ENCODE data around the gene IKZF5.

IKZF5 gene

GRCh38 chr10:122981066-122981464 is 27.5 kb downstream of the IKZF5 start:
- no peak for DNase-seq (ENCODE audit: low read depth, low spot score)

GRCh38 chr10:122980209-122981065 is 28.2 kb downstream of the IKZF5 start, which contains the start of gene PSTK:
PSTK (plus strand) TSS chr10:122980401; CDS start chr10:122980480, 79 bp downstream.
- peak; percentile 70 for DNase-seq (ENCODE audit: low read depth, low spot score)

DNA sequence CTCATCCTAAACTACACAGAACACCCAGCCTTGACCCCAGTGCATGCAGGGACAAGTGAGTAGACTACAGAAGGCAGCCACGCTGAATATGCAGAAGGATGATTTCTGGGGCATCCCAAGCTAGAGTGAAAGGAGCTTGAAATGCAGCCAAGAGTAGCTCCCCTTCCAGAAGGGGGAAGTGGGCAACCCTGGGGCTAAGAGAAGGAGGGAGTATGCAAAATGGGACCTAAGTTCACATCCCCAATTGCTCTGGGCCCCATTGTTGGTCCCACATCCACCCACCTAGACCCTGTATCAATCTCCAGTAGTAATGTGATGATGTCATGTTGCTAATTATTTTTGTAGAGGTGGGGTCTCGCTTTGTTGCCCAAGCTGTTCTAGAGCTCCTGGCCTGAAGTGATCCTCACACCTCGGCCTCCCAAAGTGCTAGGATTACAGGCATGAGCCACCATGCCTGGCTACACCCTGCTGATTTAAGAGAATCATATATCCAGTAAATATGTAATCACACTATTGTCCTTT is 34.0 kb downstream of the IKZF5 start:
- DNase-seq (ENCODE audit: low read depth, low spot score) = no peak

- no peak for DNase-seq (ENCODE audit: low read depth, low spot score)
These were observed 34.6 kb downstream of the IKZF5 start for GRCh38 chr10:122974023-122974422.

- DNase-seq (ENCODE audit: low read depth, low spot score) = no peak
These were observed 39.9 kb downstream of the IKZF5 start for GRCh38 chr10:122968698-122969097.

GRCh38 chr10:122966879-122967278 is 41.7 kb downstream of the IKZF5 start:
- no peak for DNase-seq (ENCODE audit: low read depth, low spot score)

GRCh38 chr10:122962405-122962804 is 46.2 kb downstream of the IKZF5 start:
- DNase-seq (ENCODE audit: low read depth, low spot score) = no peak

GRCh38 chr10:122957474-122957873 is 51.1 kb downstream of the IKZF5 start:
- no peak for DNase-seq (ENCODE audit: low read depth, low spot score)

DNA sequence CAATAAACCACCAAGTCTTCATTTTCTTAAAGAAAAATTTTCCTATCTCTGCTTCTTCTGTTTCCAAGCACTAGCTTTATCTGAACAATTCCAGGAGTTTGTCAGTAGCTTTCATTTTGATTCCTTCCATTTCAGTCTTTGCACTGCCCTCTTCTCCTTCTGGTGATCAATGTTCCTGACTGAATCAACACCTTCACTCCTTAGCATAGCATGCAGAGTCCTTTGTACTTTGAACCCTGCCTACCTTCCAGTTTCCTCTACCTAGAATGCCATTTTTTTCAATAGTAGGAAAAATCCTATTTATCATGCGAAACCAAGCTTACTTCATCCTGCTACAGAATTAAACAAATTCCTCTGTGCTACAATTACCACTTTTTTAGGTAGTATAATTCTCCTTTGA is 52.7 kb downstream of the IKZF5 start:
- no peak for DNase-seq (ENCODE audit: low read depth, low spot score)

- DNase-seq (ENCODE audit: low read depth, low spot score) = no peak
These were observed 53.9 kb downstream of the IKZF5 start for GRCh38 chr10:122954731-122955050.

GRCh38 chr10:122953902-122954730 is 54.5 kb downstream of the IKZF5 start, which contains the start of gene C10orf88:
C10orf88 (minus strand) TSS chr10:122954227; CDS start chr10:122954178, 49 bp downstream.
- DNase-seq (ENCODE audit: low read depth, low spot score) = peak; percentile 94

DNA sequence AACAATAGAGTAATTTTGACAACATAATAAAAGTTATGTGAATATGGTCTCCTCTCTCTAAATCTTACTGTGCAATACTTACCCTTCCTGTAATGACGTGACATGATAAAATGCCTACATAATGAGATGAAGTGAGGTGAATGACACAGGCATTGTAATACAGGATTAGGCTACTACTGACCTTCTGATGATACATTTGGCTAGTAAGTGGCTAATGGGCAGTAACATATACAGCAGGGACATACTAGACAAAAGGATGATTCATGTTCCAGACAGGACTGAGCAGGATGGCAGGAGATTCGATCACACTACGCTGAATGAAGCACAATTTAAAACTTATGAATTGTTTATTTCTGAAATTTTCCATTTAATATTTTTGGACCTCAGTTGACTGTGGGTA is 59.3 kb downstream of the IKZF5 start:
- no peak for DNase-seq (ENCODE audit: low read depth, low spot score)

Data from activated CD4-positive, CD25-positive, alpha-beta regulatory T cell treated with anti-CD3 and anti-CD28 coated beads, Interleukin-2, amount 50 U/mL, for 16 hours (primary cell).